ENCODE data around the gene CBX8.

DNA sequence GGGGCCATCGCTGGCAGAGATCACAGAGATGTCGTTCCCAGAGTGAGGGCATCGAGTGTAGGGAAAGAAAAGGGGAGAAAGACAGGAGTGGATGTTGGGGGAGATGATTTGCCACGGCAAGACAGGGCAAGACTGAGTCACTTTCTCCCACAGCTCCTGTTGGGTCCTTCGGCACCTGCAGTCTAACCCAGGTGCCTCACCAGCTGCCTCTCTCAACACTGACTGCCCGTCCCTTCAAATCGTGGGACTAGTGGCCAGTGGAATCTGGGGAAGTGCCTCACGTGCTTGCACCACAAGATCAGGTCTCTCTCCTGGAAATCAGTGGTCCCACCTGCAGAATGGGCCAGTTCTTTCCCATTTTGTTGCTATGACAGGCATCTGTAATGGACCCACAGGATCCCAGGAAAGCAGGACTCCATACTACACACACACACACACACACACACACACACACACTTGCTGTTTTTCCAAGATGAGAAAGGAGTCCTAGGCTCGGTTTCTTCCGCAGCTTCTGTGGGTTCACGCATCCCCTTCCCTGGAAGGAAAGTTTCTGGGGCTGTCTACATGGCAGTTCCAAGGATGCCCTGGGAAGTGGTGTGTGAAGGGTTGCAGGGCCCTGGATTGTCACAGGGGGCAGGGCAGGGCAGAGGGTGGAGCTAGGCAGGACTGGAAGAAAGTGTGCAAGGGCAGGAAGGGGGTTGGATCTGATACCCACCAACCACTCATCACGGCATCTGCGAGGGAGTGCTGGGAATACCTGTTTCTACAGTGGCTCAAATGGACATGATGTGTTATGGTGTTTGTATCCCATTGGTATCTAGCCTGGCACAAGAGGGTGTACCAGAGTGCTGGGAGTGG lies 10.2 kb upstream of the CBX8 start:
- TF ChIP-seq, protein P1, sequence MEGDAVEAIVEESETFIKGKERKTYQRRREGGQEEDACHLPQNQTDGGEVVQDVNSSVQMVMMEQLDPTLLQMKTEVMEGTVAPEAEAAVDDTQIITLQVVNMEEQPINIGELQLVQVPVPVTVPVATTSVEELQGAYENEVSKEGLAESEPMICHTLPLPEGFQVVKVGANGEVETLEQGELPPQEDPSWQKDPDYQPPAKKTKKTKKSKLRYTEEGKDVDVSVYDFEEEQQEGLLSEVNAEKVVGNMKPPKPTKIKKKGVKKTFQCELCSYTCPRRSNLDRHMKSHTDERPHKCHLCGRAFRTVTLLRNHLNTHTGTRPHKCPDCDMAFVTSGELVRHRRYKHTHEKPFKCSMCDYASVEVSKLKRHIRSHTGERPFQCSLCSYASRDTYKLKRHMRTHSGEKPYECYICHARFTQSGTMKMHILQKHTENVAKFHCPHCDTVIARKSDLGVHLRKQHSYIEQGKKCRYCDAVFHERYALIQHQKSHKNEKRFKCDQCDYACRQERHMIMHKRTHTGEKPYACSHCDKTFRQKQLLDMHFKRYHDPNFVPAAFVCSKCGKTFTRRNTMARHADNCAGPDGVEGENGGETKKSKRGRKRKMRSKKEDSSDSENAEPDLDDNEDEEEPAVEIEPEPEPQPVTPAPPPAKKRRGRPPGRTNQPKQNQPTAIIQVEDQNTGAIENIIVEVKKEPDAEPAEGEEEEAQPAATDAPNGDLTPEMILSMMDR (IDR thresholded peaks at IDR 0.05 in 8 of 11, conservative IDR thresholded peaks at IDR 0.05 in 3 of 11), result no peak
- TF ChIP-seq POLR2A (IDR thresholded peaks at IDR 0.05) (no peak), POLR2AphosphoS5 (IDR thresholded peaks at IDR 0.05) (no peak)

All from spleen (tissue), 7 donors.